GM19328 (cell line): ENCODE measurements around the gene EXOC4.
"Not testable (repeated sequence)": the region's sequence is repeated elsewhere in the genome, so short reads cannot be mapped to it uniquely, and the experiment has no call there.

ENCODE experiments used
- ATAC-seq: cut with Tn5 transposase; IDR thresholded peaks from one replicate; pipeline ENCODE4 v1.9.1; 2021; ENCODE audit warnings: mild to moderate bottlenecking, moderate library complexity; ENCODE audit not compliant: unreplicated experiment

Gene EXOC4

DNA sequence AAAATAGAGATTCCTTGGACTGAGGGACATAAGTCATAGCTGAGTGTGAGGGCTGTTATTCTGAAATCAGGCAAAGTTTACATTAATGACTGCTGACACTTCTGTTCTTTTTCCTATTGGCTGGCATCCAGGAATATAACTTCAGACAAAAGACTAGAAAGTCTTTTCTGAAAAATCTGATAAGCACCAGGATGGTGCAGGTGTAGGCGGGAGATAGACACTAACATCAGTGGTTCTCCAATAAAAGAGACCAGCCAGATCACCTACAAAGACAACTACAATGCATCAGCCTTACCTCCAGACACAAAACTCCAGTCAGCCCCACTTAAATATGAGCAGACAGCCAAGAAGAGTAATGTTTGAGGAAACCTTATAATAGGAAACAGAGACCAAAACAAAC, 705.9 kb downstream of the EXOC4 start:
- ATAC-seq = no peak

DNA sequence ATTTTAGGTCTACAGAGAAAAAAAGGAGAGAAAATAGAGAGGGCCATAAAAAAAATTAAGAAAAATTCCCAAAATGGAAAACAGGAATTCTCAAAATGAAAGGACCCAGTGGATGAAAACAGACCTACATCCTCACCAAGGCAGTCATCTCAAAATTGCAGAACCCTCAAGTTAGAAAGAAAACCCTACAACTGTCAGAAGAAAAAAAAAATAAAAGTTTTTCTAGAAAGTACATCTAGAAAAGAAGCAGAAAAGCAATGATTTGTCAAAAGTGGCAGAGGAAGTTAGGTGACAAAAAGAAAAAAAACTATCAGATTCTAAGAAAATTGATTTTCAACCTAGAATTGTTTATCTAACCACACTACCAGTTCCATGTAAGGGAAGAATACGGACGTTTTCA, 706.6 kb downstream of the EXOC4 start:
- no peak for ATAC-seq

DNA sequence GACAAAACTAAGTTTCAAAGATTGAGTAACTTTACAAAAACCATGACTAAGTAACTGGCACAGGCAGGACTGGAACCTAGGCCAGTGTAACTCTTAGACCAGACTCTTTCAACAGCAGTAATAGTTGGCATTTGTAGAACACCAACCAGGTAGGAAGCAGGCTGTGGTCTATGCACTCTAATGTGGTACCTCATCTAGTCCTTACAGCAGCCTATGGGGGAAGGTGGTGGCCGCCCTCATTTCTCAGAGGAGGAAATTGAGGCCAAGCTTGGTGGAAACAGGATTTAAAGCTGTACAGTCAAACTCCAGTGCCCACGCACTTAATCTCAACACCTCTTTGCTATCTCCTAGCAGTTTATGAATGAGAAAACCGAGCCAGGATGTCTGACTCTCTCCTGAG, 708.8 kb downstream of the EXOC4 start:
- no peak for ATAC-seq

DNA sequence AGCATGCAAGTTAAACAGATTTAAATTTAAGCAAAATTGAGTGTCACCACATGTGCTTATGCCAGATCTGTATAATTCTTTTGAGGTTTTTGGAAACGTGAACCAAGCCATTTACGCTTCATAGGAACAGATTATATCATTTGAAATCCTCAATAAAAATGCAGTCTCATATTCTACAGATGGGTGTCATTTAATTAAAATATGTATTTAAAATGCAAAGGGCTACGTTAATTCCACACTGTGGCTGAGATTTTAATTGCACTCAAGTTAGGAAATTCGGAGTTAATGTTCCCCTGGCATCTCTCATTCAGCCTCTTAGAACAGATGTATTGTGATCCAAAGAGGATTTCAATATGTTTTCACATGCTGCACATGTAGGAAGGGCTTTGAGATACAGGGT, 709.8 kb downstream of the EXOC4 start:
- no peak for ATAC-seq

DNA sequence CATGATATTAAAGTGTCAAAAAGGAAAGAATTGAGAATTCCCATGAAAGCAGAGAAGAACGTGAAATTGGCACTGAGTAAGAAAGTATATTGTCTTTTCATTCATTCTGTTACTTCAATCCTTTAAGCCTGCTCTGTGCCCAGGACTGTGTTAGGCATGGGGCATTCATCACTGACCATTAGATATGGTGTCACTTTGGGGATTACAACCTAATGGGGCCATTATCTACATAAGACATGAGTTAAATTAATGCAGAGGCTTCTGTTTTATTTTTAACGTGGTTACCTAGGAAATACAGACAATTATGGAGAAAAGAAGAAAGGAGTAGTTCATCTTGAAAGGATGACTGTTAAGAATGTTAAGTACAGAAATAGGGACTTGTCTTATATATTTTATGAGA, 710.8 kb downstream of the EXOC4 start:
- ATAC-seq = no peak

DNA sequence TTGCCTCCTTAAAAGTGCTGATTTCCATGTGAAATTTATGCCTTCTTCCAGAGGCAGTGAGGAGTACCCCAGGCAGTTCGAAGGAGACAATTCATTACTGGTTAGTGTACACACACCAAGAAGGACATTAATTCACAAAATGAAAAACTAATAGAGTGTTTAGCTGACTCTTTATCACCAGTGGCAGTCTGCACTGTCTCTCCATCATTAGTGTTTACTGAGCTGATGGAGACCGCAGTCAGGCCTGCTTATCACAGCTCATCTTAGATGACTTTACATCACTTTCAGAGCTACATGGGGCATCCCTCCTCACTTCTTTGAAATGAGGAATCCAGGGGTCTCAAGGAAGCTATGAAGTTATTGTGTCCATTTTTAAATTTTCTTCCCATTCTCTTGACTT, 718.7 kb downstream of the EXOC4 start:
- ATAC-seq = no peak

DNA sequence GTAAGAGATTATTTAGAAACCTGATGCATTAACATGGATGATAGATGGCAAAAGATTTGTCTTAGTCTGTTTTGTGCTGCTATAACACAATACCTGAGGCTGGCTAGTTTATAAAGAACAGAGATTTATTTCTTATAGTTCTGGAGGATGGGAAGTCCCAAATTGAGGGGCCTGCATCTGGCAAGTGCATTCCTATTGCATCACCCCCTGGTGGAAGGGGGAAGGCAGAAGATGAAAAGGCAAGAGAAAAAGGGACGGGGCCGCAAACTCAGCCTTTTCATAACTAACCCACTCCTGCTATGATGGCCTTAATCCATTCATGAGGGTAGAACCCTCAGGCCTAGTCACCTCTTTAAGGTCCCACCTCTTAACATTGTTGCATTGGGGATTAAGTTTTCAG, 720.8 kb downstream of the EXOC4 start:
- no peak for ATAC-seq

DNA sequence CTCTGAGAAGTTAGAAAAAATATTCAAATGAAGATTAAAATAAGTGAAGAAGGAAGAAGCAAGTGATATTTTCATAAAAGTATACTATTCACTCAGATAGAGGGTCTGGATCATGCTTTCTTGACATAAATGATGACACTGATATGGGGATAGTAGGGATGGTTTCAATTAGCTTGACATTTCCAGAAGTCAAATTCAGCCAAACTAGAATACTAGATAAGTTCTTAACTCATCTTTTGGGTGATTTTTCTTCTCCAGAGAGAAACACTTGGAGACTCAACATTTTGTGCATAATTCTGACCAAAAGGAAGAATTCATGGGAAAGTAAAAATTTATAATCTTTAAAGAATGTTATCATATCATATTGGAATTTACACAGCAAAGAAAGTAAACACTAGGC, 722.3 kb downstream of the EXOC4 start:
- ATAC-seq = no peak

DNA sequence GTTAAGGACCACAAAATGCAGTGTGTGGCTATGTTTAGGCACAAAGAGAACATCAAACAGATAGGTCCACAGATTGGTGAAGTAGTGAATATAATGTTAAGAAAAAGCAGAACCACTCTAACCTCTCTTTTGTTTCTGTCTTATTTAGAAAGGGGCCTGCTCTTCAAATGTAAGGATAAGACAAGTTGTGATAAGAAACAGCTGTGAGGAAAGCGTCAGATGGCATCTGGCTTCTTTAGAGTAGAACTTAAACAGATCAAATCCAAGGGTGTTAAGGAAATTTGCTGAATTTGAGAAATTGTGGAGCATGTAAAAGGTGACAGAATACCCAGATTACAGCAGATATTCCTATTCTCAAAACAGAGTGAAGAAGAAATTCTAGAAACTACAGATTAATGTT, 723.3 kb downstream of the EXOC4 start:
- ATAC-seq = no peak

DNA sequence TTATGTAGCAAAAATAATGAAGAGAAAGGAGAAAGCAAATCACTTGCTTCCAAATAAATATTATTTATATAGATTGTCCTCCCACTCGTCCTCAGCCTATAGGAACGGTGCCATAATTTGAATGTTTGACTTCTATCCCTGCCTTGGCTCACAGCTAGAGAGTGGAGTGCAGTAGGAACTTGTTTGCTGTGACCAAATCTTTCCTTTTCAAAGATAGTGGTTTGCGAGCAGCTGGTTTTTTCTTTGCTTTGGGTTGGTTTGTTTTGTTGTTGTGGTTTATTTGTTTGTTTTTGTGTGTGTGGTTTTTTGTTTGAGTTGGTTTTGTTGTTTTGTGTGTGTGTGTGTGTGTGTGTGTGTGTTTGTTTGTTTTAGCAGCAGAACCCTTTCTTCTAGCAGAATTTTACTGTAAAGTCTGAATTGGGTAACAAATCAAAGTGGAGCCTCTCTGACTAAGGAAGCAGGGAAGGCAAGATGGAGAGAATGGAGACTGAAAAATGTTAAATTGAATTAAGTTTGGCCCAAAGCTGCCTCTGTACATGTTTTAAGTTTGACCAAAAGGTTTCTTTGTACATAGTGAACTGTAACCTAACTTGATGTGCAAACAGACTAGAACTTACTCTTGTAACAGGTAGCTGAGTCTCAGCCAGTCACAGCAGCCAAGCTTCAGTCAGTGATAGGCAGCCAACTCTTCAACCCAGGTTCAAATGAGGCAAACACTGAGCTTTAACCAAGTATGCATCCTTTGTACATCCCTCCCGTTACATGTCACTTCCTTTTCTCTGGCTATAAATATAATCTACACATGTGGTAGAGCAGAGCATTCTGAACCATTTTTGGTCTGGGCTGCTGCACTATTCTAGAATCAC, 724.8 kb downstream of the EXOC4 start:
- ATAC-seq = no peak

DNA sequence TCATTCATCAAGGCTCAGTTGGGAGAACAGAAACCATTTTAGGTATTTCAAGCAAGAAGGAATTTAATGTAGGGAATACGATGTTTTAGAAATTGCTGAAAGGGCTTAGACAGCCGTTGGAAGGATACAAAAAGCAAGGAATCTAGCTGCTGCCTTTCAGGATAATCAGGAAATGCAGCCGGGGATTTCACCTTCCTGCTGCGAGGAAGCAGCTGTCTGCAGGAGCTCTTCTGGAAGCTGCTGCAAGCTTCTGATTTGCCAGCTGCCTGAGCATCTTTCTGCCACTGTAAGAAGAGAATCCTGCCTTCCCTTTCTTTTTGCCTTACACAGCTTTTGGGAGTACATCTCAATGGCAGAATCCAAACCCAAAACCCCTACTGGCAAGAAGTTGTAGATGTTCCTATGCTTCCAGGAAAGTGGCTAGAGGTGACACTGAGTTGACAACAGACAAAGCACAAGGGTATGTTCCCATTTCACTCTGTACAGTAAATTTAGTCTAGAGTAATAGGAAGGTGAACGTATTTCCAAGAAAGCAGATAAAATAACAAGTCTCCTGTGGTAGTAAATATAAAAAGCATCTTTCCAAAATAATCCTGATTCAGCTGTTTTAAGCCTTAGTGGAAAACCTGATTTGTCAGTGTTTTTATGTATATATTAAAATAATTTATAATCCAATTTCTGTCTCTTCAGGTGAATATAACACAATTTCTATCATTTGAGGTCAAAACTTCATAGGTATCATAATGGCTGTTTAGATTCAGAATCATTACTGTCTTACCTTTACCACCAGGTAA, 725.8 kb downstream of the EXOC4 start:
- no peak for ATAC-seq

DNA sequence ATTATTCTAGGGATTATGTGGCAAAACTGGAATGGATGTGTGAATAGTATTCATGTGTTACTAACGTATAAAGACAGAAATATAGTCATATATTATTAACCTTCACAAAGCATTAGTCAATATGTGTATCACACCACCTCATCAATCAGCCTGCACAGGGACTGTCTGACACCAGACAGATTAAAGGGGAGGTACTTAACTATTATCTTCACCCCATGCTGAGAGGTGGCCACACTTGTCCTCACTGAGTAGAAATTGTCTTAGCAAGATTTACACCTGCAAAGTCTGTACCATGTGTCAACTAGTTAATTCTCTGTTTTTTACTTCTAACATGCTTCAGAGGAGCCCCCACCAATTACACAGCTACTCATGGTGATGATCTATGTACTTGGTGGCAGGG, 727.9 kb downstream of the EXOC4 start:
- ATAC-seq = no peak

DNA sequence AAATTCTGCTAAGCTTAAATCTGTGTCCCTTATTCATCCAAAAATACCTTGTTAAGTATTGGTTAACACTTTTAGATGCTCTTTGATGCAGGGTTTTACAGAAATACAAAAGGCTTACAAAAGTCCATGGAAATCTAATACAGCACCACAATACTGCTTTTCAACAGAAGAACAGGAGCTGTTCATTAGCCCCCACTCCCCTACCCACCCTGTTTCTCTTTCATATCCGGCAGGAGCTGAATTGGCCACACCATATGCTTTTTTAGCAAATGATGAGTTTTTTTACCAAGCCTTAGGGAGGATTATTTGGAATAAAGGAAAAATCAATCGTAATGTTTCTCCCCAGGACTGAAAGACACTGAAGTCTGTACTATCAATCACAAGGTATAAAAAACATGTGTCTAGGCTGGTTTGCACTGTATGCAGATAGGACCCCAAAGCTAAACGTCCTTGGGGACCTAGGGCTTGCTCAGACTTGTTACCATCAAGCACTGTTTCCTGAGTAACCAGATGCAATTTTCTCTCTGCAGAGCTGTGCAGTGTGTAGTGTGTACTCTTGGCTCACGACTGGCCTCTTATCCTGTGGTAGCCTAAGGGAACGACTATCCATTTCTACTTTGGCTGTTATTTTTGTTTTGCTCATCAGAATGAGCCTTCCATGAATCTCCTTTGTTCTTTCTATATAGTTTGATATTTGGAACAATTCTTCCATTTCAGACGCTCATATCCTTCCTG, 731.0 kb downstream of the EXOC4 start:
- no peak for ATAC-seq

DNA sequence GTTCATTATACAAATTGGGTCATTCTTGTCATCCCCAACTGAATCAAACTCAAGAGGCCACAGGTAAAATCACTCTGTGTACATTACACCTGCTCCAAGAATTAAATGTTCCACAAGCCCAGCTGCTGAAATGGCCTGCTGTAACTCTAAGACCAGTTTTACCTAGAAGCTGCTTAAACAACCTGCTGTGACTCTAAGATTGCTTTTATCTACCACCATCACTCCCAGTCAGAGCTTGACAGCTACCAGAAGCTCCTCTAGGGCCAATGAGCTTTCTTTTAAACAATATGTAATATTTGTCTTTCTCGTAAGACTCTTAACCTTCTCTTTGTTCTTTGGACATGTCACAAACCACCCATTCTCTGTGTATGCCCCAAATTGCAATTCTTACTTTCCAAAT, 732.4 kb downstream of the EXOC4 start:
- ATAC-seq = no peak

DNA sequence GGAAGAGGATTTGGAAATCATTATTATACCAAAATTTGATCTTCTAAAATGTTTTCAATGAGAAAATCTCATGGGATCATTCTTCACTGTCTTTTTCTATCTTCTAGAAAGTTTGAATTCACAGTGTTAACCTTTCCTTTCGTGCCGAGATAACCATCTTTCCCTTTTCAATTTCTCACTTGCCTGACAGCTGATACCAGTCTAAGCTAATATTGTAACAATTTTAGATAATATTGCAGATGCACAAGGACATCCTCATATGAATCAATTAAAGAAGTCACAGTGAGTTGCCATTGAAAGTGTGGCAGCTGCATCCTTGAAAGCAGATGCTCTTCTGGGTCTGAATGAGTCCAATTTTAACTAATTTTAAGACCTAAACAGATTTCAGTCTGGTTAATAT, 734.7 kb downstream of the EXOC4 start:
- no peak for ATAC-seq

DNA sequence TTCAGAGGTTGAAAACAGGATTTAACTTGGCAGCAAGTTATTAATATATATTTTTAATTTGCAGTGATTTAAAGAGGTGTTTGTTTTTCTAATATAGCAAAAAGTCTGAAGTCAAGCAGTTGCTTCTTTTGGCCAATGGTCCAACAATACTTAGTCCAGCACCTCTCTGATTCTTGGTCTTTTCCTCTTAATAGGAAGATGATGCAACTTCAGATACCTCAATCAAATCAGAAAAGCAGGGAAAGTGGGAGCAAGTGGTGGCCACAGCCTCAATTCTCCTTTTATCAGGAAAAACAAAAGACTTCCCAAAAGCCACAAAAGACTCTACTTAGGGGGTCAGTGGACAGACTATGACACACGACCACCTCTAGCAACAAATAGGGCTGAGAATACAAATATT, 740.7 kb downstream of the EXOC4 start:
- no peak for ATAC-seq

DNA sequence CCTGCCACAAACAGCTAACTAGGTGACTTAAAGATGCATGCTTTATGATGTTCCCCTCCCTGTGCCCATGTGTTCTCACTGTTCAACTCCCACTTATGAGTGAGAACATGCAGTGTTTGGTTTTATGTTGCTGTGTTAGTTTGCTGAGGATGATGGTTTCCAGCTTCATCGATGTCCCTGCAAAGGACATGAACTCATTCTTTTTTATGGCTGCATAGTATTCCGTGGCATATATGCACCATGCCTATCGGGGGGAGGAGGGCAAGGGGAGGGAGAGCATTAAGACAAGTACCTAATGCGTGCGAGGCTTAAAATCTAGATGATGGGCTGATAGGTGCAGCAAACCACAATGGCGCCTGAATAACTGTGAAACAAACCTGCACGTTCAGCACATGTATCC, 741.2 kb downstream of the EXOC4 start:
- not testable (repeated sequence) for ATAC-seq

DNA sequence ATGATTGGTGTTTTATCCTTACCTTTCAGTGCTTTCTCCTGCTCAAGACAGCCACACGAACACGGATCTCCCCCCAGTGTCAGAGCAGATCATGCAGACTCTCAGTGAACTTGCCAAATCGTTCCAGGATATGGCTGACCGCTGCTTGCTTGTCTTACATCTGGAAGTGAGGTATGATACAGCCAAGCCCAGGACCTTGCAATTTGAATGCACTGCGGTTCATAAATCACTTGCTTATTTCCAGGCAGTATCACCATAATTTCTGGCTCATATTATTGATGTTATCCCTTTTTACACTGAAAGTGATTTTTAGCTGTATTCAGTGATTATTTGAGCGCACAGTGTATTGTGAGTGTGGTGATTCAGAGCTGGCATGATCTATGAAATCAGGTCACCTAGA, 744.6 kb downstream of the EXOC4 start:
- ATAC-seq = no peak

DNA sequence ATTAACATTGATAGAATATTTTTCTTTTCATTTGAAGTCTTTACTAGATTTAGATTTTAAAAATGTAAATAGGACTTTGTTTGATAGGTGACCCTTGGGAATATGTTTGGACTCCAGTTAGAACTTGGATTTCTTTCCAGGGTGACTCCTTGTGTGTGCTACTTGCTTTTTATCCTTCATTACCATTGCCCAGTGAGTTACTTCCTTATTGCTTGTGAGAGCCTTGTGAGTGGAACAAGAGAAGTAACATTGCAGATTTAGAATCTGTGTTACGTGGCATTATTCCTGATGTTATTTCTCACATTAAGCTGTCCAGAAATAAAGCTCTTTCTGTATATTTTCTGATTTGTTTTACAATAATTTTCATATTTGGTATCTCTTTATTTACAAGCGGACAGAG, 746.3 kb downstream of the EXOC4 start:
- ATAC-seq = no peak

DNA sequence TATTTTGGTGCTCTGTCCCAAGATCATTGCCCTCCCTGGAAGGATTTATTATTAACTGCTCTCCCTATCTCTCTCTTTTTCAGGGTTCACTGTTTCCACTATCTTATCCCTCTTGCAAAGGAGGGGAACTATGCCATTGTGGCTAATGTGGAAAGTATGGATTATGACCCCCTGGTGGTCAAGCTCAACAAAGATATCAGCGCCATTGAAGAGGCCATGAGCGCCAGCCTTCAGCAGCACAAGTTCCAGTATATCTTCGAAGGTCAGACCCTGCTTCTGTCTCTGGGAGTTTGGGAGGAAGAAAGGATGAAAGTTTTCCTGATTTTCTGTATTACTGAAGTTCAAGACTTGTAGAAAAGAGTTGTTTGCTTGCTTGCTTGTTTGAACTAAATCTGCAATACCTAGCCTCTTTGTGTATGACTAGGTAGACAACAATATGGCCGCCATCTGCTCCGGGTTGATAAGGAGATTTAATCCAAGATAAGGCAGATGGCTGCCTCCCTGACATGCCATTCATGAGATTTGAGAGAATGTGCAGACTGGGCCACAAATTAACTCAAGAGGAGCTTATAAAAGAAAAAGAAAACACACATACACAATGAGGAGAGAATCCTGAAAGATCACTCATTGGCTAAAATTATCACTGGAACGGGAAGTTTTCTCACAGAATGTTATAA, 752.1 kb downstream of the EXOC4 start:
- no peak for ATAC-seq
